ENCODE measurements around the gene HMX1.

The HMX1 gene

GRCh38 chr4:8915201-8916200 lies 43.9 kb upstream of the HMX1 start:
- no peak overlapping the region for H3K27ac ChIP-seq (ENCODE audit: low read depth, low read length)
- no peak overlapping the region for H3K9ac ChIP-seq (ENCODE audit: low read length in 5 of 5)
- no peaks in the 10 kb centered on the region for H3K36me3 ChIP-seq (ENCODE audit: control insufficient read depth in 5 of 5, insufficient read depth in 5 of 5, low read length in 5 of 5)
- H3K4me1 ChIP-seq (ENCODE audit: control insufficient read depth in 5 of 5, insufficient read depth in 5 of 5, low read length in 5 of 5), result no peaks in the 10 kb centered on the region
- H3K27me3 ChIP-seq (ENCODE audit: control insufficient read depth in 5 of 5, insufficient read depth in 4 of 5, low read length in 5 of 5), result peaks cover 8 to 45% (median 41%) of the 10 kb centered on the region in 5 donors
- no peaks in the 10 kb centered on the region for H3K9me3 ChIP-seq (ENCODE audit: control insufficient read depth in 5 of 5, low read length in 5 of 5)
- no peak overlapping the region for H3K4me3 ChIP-seq (ENCODE audit: low read depth in 1 of 5, low read length in 5 of 5)

- Histone ChIP-seq H3K4me1 (ENCODE audit: control insufficient read depth in 5 of 5, insufficient read depth in 5 of 5, low read length in 5 of 5) (no peaks in the 10 kb centered on the region), H3K27me3 (ENCODE audit: control insufficient read depth in 5 of 5, insufficient read depth in 4 of 5, low read length in 5 of 5) (peaks cover 9 to 37% (median 32%) of the 10 kb centered on the region in 5 donors), H3K36me3 (ENCODE audit: control insufficient read depth in 5 of 5, insufficient read depth in 5 of 5, low read length in 5 of 5) (no peaks in the 10 kb centered on the region), H3K27ac (ENCODE audit: low read depth, low read length) (no peak overlapping the region), H3K9ac (ENCODE audit: low read length in 5 of 5) (no peak overlapping the region), H3K4me3 (ENCODE audit: low read depth in 1 of 5, low read length in 5 of 5) (no peak overlapping the region), H3K9me3 (ENCODE audit: control insufficient read depth in 5 of 5, low read length in 5 of 5) (no peaks in the 10 kb centered on the region)
Observed at GRCh38 chr4:8914461-8915171, 43.0 kb upstream of the HMX1 start.

- Histone ChIP-seq H3K27me3 (ENCODE audit: control insufficient read depth in 5 of 5, insufficient read depth in 4 of 5, low read length in 5 of 5) (peaks cover 9 to 33% (median 29%) of the 10 kb centered on the region in 5 donors), H3K9me3 (ENCODE audit: control insufficient read depth in 5 of 5, low read length in 5 of 5) (no peaks in the 10 kb centered on the region), H3K4me1 (ENCODE audit: control insufficient read depth in 5 of 5, insufficient read depth in 5 of 5, low read length in 5 of 5) (no peaks in the 10 kb centered on the region), H3K27ac (ENCODE audit: low read depth, low read length) (no peak overlapping the region), H3K4me3 (ENCODE audit: low read depth in 1 of 5, low read length in 5 of 5) (no peak overlapping the region), H3K9ac (ENCODE audit: low read length in 5 of 5) (no peak overlapping the region), H3K36me3 (ENCODE audit: control insufficient read depth in 5 of 5, insufficient read depth in 5 of 5, low read length in 5 of 5) (no peaks in the 10 kb centered on the region)
Observed at GRCh38 chr4:8913858-8914460, 42.3 kb upstream of the HMX1 start.

- H3K27ac ChIP-seq (ENCODE audit: low read depth, low read length), result no peak overlapping the region
- peaks cover 9 to 38% (median 33%) of the 10 kb centered on the region in 5 donors for H3K27me3 ChIP-seq (ENCODE audit: control insufficient read depth in 5 of 5, insufficient read depth in 4 of 5, low read length in 5 of 5)
- H3K4me1 ChIP-seq (ENCODE audit: control insufficient read depth in 5 of 5, insufficient read depth in 5 of 5, low read length in 5 of 5), result no peaks in the 10 kb centered on the region
- H3K9ac ChIP-seq (ENCODE audit: low read length in 5 of 5), result no peak overlapping the region
- H3K4me3 ChIP-seq (ENCODE audit: low read depth in 1 of 5, low read length in 5 of 5), result no peak overlapping the region
- no peaks in the 10 kb centered on the region for H3K9me3 ChIP-seq (ENCODE audit: control insufficient read depth in 5 of 5, low read length in 5 of 5)
- H3K36me3 ChIP-seq (ENCODE audit: control insufficient read depth in 5 of 5, insufficient read depth in 5 of 5, low read length in 5 of 5), result no peaks in the 10 kb centered on the region
Observed at GRCh38 chr4:8913121-8913857, 41.6 kb upstream of the HMX1 start.

- Histone ChIP-seq H3K9ac (ENCODE audit: low read length in 5 of 5) (no peak overlapping the region), H3K4me3 (ENCODE audit: low read depth in 1 of 5, low read length in 5 of 5) (no peak overlapping the region), H3K9me3 (ENCODE audit: control insufficient read depth in 5 of 5, low read length in 5 of 5) (no peaks in the 10 kb centered on the region), H3K4me1 (ENCODE audit: control insufficient read depth in 5 of 5, insufficient read depth in 5 of 5, low read length in 5 of 5) (no peaks in the 10 kb centered on the region), H3K36me3 (ENCODE audit: control insufficient read depth in 5 of 5, insufficient read depth in 5 of 5, low read length in 5 of 5) (no peaks in the 10 kb centered on the region), H3K27ac (ENCODE audit: low read depth, low read length) (no peak overlapping the region), H3K27me3 (ENCODE audit: control insufficient read depth in 5 of 5, insufficient read depth in 4 of 5, low read length in 5 of 5) (peaks cover 13 to 42% (median 41%) of the 10 kb centered on the region in 5 donors)
Observed at GRCh38 chr4:8912506-8912905, 40.9 kb upstream of the HMX1 start.

- Histone ChIP-seq H3K4me3 (ENCODE audit: low read depth in 1 of 5, low read length in 5 of 5) (no peak overlapping the region), H3K36me3 (ENCODE audit: control insufficient read depth in 5 of 5, insufficient read depth in 5 of 5, low read length in 5 of 5) (no peaks in the 10 kb centered on the region), H3K27ac (ENCODE audit: low read depth, low read length) (no peak overlapping the region), H3K4me1 (ENCODE audit: control insufficient read depth in 5 of 5, insufficient read depth in 5 of 5, low read length in 5 of 5) (no peaks in the 10 kb centered on the region), H3K9me3 (ENCODE audit: control insufficient read depth in 5 of 5, low read length in 5 of 5) (no peaks in the 10 kb centered on the region), H3K27me3 (ENCODE audit: control insufficient read depth in 5 of 5, insufficient read depth in 4 of 5, low read length in 5 of 5) (peaks cover 11 to 45% (median 42%) of the 10 kb centered on the region in 5 donors), H3K9ac (ENCODE audit: low read length in 5 of 5) (no peak overlapping the region)
Observed at GRCh38 chr4:8912089-8912455, 40.4 kb upstream of the HMX1 start.

- no peaks in the 10 kb centered on the region for H3K4me1 ChIP-seq (ENCODE audit: control insufficient read depth in 5 of 5, insufficient read depth in 5 of 5, low read length in 5 of 5)
- H3K27me3 ChIP-seq (ENCODE audit: control insufficient read depth in 5 of 5, insufficient read depth in 4 of 5, low read length in 5 of 5), result peaks cover 7 to 44% (median 41%) of the 10 kb centered on the region in 5 donors
- H3K27ac ChIP-seq (ENCODE audit: low read depth, low read length), result no peak overlapping the region
- H3K9ac ChIP-seq (ENCODE audit: low read length in 5 of 5), result no peak overlapping the region
- no peaks in the 10 kb centered on the region for H3K9me3 ChIP-seq (ENCODE audit: control insufficient read depth in 5 of 5, low read length in 5 of 5)
- H3K4me3 ChIP-seq (ENCODE audit: low read depth in 1 of 5, low read length in 5 of 5), result no peak overlapping the region
- H3K36me3 ChIP-seq (ENCODE audit: control insufficient read depth in 5 of 5, insufficient read depth in 5 of 5, low read length in 5 of 5), result no peaks in the 10 kb centered on the region
Observed at GRCh38 chr4:8911316-8912088, 39.9 kb upstream of the HMX1 start.

- no peaks in the 10 kb centered on the region for H3K9me3 ChIP-seq (ENCODE audit: control insufficient read depth in 5 of 5, low read length in 5 of 5)
- H3K9ac ChIP-seq (ENCODE audit: low read length in 5 of 5), result no peak overlapping the region
- peaks cover 9 to 50% (median 40%) of the 10 kb centered on the region in 5 donors for H3K27me3 ChIP-seq (ENCODE audit: control insufficient read depth in 5 of 5, insufficient read depth in 4 of 5, low read length in 5 of 5)
- H3K4me1 ChIP-seq (ENCODE audit: control insufficient read depth in 5 of 5, insufficient read depth in 5 of 5, low read length in 5 of 5), result no peaks in the 10 kb centered on the region
- no peak overlapping the region for H3K4me3 ChIP-seq (ENCODE audit: low read depth in 1 of 5, low read length in 5 of 5)
- no peaks in the 10 kb centered on the region for H3K36me3 ChIP-seq (ENCODE audit: control insufficient read depth in 5 of 5, insufficient read depth in 5 of 5, low read length in 5 of 5)
- H3K27ac ChIP-seq (ENCODE audit: low read depth, low read length), result no peak overlapping the region
Observed at GRCh38 chr4:8910822-8911315, 39.2 kb upstream of the HMX1 start.

Data from subcutaneous abdominal adipose tissue (tissue), 5 donors.